HG03060 (cell line): ENCODE data around the gene PDZRN3.
"Not testable (repeated sequence)": the region's sequence is repeated elsewhere in the genome, so short reads cannot be mapped to it uniquely, and the experiment has no call there.

ENCODE experiments used
- ATAC-seq: cut with Tn5 transposase; IDR thresholded peaks from one replicate; pipeline ENCODE4 v1.9.1; 2021; ENCODE audit warnings: low read depth, moderate number of reproducible peaks; ENCODE audit not compliant: unreplicated experiment

The PDZRN3 gene

DNA sequence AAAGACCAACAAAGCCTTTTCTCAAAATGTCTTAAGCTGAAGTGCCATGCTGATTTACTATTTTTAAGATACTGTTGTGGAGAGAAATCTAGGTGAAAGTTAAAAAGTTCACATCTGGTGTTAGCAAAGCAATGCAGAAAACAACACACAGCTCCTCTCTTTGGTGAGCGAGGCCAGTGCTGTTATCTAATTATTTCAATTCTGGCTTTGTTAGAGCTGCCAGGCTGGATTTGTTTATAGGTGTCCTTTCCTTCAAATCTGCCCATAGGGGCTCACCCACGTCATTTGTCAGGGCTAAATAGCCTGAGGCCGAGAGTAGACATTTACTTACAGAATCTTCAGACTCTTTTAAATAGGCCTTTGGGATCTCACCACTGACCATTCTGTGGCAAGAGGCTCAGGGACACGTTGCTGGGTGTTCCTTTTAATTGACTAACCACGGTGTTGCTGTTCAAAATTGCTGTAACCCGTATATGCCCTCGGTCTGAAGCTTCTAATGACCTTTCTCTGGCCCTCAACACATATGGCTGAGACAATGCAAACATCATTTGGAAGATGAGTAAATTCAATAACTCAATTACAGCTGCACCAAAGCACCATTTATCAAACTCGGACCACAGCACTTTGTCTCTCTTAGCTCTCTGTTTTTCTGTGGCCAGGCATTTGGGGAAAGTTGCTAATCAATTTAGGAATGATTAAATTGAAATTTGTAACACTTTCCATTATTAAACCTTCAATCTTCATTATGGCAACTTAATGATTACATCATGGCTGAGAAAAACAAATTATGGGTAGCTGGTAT is 152.6 kb downstream of the PDZRN3 start:
- no peak for ATAC-seq

DNA sequence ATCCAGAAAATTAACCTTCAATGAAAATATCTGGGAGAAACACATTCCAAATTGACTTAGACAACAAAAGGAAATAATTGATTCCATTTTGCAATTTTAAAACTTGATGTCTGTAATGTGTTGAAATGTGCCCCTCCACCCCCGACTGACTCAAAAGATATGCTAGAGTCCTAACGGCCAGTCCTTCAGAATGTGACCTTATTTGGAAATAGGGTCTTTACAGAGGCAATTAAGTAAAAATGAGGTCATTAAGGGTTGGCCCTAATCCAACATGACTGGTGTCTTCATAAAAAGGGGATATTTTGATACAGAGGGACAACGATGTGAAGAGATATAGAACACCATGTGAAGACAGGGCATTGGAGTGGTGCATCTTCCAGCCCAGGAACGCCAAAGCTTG is 153.9 kb downstream of the PDZRN3 start:
- no peak for ATAC-seq

DNA sequence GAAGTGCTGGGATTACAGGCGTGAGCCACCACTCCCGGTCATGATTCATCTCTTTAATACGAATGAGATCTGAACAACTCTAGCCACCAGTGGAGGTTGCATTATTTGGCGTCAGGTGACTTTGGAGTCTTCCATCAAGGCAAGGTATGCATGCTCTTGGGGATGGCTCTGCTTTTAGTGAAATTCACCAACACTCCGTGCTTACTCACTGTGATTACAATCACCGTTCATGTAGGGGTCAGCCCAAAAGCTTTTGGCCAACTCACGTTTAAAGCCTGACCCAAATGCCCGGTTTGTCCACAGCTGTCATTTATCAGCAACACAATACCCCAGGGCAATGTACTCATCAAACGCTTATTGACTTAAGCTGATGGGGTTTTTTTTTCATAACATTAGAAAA is 155.4 kb downstream of the PDZRN3 start:
- ATAC-seq: no peak

DNA sequence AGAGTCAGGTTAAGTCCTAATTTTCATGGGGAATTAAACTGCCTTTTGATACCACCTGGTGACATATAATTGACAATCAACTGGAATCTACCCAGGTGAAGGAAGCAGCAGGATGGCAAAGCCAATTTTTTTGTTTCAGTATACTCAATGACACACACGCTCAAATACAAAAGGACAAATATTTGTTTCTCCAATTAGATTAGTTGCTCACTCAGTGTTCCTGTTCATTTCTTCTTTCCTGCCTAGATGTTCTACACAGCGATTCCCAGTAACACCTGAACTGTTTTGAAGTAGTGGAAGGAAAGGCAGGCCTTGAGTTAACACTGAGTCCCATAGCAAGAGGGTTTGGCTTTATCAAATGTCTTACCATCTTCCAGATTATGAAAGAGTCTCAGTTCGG is 157.5 kb downstream of the PDZRN3 start:
- no peak for ATAC-seq

DNA sequence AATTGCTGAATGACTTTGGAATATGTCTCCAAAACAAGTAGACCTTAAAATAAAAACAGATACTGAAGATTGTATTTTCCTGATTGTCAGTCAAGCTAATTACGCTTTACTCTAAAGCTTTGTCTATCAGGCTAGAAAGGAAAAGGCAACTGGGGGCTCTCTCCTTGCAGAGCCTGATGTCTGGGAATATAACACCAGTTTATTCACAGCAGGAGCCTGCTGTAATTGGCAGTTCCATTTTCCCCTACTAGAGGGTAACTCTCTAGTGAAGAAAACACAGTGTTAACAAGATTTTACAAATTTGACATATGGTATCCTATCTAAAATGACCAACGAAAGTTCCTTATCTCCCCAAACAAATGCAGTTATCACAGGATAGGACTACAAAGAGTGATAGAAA is 158.8 kb downstream of the PDZRN3 start:
- no peak for ATAC-seq

DNA sequence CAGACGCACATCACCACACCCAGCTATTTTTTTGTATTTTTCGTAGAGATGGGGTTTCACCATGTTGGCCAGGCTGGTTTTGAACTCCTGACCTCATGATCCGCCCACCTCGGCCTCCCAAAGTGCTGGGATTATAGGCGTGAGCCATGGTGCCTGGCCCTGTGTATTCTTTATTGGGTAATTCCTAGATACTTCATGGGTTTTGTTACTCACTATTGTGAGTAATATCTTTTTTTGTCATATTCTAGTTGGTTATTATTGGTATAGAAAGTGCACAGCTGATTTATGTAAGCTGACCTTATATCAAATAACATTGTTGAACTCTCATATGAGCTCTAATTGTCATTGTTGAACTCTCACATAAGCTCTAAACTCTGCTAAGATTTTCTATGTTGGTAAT is 160.6 kb downstream of the PDZRN3 start:
- not testable (repeated sequence) for ATAC-seq

DNA sequence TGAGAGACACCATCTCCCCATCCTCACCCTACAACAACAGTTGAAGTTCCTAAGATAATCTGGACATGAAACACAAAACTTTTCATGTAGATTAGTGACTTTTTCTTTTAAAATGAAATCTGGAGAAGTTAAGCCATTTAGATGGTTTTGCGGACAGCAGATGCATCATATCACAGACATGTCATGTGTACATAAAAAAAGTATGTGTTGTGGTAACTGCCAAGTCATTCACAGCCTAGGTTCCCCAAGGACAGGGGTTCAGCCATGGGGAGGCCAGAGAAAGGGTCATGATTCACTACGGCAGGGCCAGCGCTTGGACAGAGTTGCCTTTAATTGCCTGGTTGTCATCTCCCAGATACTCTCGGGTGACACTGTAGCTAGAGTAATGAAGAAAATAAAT is 163.2 kb downstream of the PDZRN3 start:
- ATAC-seq: no peak

DNA sequence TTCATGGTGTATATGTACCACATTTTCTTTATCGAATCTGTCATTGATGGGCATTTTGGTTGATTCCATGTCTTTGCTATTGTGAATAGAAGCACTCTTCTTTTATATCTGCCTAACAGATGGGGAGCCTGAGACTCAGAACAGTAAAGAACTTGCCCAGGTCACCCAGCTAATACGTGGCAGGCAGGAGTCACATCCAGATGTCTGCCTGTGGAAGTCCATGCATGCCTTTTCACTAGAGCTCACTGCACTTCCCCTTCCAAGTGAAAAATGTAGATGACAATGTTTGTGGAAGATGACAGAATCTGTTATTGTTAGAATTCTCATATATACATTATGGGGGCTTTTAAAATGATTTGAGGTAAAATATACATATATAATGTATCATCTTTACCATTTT is 165.0 kb downstream of the PDZRN3 start:
- no peak for ATAC-seq

DNA sequence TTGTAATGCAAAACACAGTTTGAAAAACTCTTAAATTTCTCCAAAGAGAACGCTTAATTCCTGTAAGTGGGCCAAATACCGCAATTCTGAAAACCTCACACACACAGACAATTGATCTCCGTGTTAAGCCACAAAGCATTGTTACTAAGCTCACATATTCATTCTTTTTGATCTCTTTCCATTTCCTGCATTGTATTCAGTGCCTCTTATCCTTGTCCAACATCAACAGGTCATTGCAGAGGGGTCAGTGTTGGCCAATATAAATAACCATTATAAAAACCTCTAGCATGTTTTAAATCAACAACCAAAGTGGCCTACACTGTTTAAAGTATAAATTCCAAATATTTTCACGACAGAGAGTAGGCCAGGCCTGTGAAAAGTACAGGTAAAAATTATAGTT is 171.1 kb downstream of the PDZRN3 start:
- no peak for ATAC-seq

DNA sequence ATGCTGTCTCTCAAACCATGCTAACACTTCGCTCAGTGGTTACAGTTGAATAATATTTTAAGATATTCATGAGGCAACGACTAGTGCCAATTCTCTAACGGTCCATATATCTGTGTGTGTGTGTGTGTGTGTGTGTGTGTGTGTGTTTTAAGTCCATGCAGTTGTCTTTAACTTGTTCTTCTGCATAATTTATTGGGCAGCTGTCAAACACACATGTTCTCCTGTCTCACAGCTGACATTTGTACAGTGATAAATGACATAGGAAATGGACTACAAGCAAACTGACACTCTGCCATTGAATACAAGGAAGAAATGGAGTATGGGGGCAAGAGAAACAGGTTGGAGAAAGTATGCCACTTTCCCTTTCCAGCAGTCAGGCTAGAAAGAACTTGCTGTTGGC is 172.0 kb downstream of the PDZRN3 start:
- no peak for ATAC-seq

DNA sequence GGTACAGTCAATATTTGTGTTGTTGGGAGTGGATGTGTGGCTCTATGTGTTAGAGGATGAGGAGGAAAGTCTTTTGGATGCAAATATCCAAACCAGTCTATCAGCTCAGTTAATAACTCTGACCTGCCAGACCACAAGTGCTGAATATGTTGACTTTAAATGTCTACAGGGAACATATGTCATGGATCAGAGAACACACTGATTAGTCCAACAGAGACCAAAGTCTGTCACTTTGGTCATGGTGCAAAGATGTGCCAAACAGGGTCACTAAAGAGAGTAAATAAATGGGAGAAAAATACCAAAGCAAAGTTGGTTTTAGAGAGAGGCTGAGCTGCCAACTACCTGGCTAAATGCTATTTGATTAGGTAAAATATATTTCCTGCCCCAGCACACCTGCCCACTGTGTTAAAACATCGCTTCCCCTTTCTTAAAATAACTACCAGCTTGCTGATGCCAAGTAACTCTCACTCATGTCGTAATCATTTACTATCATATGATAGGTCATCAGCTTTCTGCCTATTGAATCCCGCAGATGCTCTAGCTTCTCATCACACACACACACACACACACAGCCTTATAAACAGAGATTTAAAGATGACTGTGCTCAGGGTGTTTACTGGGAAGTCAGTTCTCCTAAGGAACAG is 173.3 kb downstream of the PDZRN3 start:
- peak; percentile 30 for ATAC-seq

DNA sequence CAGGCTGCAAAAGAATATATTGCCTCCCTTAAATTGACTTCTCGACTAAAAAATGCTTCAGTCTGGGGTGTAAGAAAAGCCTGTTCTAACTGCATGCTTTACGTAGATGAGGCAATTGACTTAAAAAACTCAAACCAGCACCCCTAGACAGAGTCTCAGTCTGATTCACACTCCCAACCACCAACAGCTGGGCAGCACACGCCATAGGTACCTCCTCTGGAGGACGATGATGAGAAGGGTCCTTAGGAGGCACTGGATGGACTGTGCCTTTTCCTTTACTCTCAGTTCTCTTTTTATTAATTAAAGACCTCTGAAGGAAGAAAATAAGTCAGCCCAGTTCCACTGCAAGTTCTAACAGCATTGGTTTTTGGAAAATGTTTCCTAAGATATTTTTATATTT is 175.0 kb downstream of the PDZRN3 start:
- ATAC-seq: peak; percentile 30

DNA sequence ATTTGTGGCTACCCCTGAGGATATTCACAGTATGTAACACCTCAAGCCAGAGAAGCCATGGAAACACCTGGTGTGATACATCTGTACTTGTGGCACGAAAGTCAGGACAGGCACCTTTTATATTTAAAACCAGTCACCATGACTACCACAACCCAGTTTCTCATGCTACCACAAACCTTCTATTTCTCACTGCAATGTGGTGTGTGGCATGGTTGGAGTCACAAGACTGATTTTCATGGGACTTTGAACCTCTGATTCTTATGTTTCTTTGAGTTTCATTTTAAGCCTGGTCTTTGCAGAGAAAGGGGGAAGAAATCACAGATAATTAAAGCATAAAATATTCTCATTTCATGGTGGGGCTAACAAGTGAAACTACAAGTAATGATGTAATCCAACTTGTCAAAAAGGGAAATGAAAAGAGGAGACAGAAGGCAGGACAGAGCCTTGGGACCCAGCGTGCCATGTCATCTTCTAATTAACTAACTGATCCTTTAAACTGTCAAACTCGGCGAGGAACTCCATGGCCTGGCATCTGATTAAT is 175.9 kb downstream of the PDZRN3 start:
- peak; percentile 82 for ATAC-seq

DNA sequence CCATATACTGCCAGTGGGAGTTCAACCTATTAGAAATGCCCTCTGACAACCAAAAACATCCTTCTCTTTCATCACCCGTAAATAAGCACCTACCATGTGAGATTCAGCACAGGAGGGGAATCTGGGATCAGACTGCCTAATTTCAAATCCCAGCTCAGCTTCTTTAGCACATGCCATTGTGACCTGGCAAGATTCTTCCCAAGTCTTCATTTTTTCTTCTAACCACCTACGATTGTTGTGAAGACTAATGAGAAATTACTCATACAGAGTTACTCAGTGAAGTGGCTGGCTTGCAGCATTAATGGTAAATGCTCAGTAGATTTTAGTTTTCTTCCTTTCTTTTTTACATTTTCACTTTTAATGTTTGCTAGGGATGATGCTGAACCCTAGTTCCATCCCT is 176.7 kb downstream of the PDZRN3 start:
- ATAC-seq: no peak

DNA sequence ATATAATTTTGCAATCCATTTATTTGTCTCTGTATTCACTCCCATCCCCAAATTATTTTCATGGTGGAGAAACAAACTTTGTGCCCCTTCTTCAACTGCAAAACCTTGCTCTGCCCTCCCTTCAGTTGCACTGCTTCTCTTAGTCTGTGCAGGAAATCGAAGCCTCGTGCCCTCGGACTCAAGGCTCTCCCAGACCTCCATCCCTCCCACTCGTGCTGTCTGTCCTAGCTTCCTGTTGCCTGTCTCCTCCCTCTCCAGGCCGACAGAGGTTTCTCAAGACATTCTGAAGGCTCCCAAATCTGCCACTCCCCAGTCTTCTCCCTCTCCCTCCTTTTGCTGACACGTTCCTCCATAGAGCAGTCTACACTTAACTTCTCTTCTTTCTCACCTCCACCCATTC is 177.6 kb downstream of the PDZRN3 start:
- ATAC-seq: no peak

DNA sequence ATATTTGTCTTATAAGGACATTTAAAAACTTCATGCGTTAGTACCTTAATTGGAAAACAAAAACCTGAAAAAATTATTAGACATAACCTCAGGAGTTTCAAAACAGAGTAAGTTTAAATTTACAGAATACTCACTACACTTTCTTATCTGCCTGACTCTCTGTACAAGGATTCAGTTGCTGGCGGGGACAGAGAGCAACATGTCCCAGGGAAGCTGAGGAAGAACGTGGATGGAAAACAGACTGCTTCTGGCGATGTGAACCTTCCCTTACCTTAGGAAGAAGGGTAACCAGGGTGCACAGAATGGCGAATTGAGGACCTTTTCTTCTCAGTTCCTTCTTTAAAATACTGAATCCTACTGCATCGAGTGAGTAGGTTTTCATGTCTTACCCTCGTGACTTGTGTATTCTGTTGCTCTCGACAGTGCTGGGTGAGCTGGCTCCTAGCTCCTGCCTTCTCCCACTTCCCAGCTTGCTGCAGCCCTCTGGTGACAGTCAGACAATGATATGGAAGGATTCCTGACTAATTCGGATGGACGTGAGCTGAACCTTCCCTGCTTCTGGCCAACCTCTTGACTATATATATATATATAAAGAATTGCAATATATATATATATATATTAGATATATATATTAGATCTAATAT is 178.2 kb downstream of the PDZRN3 start:
- no peak for ATAC-seq

DNA sequence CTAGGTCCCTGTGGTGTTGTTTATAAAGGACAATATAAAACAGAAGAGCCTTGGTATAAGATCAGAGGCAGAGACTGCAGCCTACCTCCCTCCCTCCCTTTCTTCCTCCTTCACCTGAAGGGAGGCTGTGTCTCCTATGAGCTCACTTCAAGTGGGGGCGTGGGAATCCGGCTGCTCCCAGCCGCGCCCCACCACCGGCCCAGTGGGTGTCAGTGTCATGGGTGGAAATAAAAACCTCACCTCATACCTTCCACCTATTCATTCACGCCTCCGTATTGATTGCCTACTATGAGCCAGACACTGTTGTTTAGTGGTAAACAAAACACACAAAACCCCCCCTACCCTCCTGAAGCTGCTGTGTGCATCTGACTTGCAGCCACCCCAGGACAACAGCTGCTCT is 181.9 kb downstream of the PDZRN3 start:
- ATAC-seq: no peak

DNA sequence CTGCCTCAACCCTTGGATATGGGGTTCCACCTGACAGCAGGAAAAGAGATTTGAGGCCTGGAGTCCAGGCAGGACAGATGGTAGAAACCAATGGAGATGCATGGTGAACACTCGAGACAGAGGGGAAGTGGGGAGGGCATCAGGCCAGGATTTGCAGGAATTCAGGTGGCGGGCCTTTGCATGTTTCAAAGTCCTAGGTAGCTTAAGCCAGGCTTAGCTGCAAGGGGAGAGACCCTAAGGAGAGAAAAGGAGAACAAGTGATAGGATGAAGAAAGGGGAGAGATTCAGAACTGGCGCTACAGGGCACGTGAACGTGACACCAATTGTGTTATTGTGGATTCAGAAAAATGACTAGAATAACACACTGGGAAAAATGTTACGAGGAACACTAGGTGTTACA is 182.6 kb downstream of the PDZRN3 start:
- ATAC-seq: no peak

DNA sequence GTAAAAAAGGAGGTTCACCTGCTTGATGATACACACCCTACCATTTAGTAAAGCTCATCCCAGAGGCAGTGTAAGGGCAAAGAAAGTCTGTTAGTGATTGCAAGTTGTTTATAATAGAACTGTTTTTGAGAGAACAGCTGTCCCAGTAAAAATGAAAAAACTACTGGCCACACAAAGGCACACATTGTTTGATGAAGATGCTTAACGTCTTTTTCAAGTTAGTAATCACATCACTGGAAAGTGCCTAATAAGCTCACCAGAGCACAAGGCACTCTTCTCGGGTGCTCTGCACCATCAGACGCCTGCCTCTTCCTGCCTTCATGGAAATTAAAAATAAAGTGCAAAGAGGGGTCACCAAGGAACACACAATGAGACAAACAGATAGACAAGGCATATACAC is 186.9 kb downstream of the PDZRN3 start:
- no peak for ATAC-seq

DNA sequence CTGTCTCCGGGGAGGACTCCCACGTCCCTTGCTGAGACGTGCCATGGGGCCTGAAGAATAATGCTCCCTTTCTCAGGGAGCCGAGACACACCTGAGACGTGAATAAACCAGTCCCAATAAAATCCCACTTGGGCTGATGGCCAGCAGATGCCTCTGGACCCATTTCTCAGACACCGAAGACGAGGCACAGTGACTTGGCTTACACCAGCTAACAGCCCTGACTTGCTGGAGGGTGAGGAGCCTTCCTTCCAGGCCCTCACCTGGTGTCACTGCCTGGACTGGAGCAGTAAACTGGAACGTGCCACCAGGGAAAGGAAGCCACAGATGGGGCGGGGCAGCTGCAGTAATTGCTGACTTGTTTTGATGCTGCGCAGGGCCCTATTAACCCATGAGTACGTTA is 189.7 kb downstream of the PDZRN3 start:
- no peak for ATAC-seq

DNA sequence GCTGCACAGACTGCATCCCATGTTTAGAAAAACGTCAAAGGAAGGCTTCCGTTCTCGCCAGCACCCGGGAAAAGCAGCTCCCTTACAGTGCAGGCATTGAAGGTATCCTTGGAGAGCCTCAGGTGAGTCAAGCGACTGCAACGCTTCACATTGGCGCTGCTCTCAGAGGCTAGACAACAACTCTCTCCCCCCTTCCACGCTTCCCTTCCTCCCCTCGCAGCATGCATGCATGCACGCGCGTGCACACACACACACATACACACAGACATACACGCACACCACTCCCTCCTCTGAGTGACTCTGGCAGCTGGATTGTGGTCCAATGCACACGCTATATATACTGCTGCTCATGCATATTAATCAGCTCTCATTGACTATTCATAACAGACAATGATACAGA is 191.1 kb downstream of the PDZRN3 start:
- no peak for ATAC-seq

DNA sequence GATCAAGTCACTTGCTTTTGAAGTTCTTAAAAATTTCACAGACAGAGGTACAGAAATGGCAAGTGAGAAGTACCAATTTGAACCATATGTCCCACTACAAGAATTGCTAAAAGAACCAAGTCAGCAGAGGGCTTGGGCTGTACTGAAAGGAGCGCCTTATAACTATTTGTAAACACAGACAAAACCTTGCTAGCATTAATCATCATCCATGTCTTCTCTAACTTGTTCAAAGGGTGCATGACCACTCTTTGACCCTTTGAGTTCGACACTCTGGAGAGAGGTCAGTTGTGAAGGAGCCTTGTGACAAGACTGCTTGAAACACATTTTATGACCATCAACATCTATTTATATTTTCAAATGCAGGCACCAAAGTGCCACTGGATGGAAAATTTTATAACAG is 191.7 kb downstream of the PDZRN3 start:
- no peak for ATAC-seq
